ENCODE measurements around the gene HBEGF. TPM values are rescaled to one million over a fixed set of nuclear protein-coding genes. Genes with fewer than 3 reads are reported as not detected.

The HBEGF gene
- polyA plus RNA-seq, 1 donor (not counting 4 experiments of a cell fraction or from before 2014, with no cell fraction given): 53.1 TPM

DNA sequence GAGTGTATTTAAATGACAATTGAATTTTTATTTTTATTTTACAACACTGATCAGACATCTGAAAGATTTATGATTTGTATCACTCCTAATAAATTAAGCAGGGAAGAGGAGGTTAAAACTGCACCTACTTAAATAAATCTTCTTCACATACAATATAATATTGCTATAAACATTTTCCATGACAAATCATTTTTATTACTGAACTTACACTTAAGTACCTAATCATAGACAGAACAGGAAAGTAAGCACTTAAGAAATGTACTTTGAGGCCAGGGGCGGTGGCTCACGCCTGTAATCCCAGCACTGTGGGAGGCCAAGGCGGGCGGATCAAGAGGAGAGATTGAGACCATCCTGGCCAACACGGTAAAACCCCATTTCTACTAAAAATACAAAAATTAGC, 47.3 kb downstream of the HBEGF start:
- Histone ChIP-seq H3K9me3 (ENCODE audit: control insufficient read depth, low read depth, low read length) (no peaks in the 10 kb centered on the region), H3K4me3 (ENCODE audit: control insufficient read depth in 2 of 3, extremely low read depth in 1 of 3, insufficient read depth in 2 of 3, low read depth in 1 of 3, low read length in 3 of 3) (no peak overlapping the region), H3K79me2 (ENCODE audit: control insufficient read depth, insufficient read depth, low read length) (peaks cover 62% of the 10 kb centered on the region), H2AFZ (ENCODE audit: control insufficient read depth, low read length) (no peak overlapping the region), H3K9ac (ENCODE audit: control insufficient read depth, extremely low read depth, insufficient read depth, low read length) (no peak overlapping the region), H3K27ac (ENCODE audit: control insufficient read depth, insufficient read depth, low read length) (peak overlapping the region; percentile 34), H3K9me1 (ENCODE audit: control insufficient read depth, extremely low read depth, insufficient read depth, low read length) (no peaks in the 10 kb centered on the region), H4K20me1 (ENCODE audit: control insufficient read depth, extremely low read depth, insufficient read depth, low read length) (peaks cover 3% of the 10 kb centered on the region), H3K4me1 (ENCODE audit: control insufficient read depth, extremely low read depth, insufficient read depth, low read length) (peaks cover 44% of the 10 kb centered on the region), H3K27me3 (ENCODE audit: control insufficient read depth, extremely low read depth, insufficient read depth, low read length) (no peaks in the 10 kb centered on the region), H3K36me3 (ENCODE audit: control insufficient read depth in 2 of 2, extremely low read depth in 1 of 2, insufficient read depth in 2 of 2, low read length in 2 of 2) (peaks cover 2 to 13% of the 10 kb centered on the region in 2 experiments), H3K4me2 (ENCODE audit: control insufficient read depth, extremely low read depth, insufficient read depth, low read depth, low read length) (no peak overlapping the region)
- FAIRE-seq (no peak), DNase-seq (ENCODE audit: low read depth, low spot score) (no peak)
- dilution Hi-C loops (cut with MboI; ENCODE audit: extremely low pct_ligation_motif_present, low sequenced_read_pairs): no loop called here
- TF ChIP-seq EZH2 (IDR thresholded peaks at IDR 0.05; ENCODE audit: low read length) (no peak), CTCF (optimal IDR thresholded peaks at IDR 0.05 in 1 of 3, IDR thresholded peaks at IDR 0.05 in 1 of 3, conservative IDR thresholded peaks at IDR 0.05 in 1 of 3; ENCODE audit: extremely low read depth in 1 of 3, insufficient read depth in 2 of 3, low read length in 3 of 3) (no peak)

- peaks cover 40% of the 10 kb centered on the region for H3K4me1 ChIP-seq (ENCODE audit: control insufficient read depth, extremely low read depth, insufficient read depth, low read length)
- FAIRE-seq: no peak
- H3K36me3 ChIP-seq (ENCODE audit: control insufficient read depth in 2 of 2, extremely low read depth in 1 of 2, insufficient read depth in 2 of 2, low read length in 2 of 2): peaks cover 2 to 13% of the 10 kb centered on the region in 2 experiments
- peaks cover 71% of the 10 kb centered on the region for H3K79me2 ChIP-seq (ENCODE audit: control insufficient read depth, insufficient read depth, low read length)
- H3K27me3 ChIP-seq (ENCODE audit: control insufficient read depth, extremely low read depth, insufficient read depth, low read length): no peaks in the 10 kb centered on the region
- H2AFZ ChIP-seq (ENCODE audit: control insufficient read depth, low read length): no peak overlapping the region
- peaks cover 3% of the 10 kb centered on the region for H4K20me1 ChIP-seq (ENCODE audit: control insufficient read depth, extremely low read depth, insufficient read depth, low read length)
- no peak overlapping the region for H3K4me3 ChIP-seq (ENCODE audit: control insufficient read depth in 2 of 3, extremely low read depth in 1 of 3, insufficient read depth in 2 of 3, low read depth in 1 of 3, low read length in 3 of 3)
- H3K4me2 ChIP-seq (ENCODE audit: control insufficient read depth, extremely low read depth, insufficient read depth, low read depth, low read length): peak overlapping the region; percentile 4
- no peak for TF ChIP-seq EZH2 (IDR thresholded peaks at IDR 0.05; ENCODE audit: low read length)
- no peak for TF ChIP-seq CTCF (optimal IDR thresholded peaks at IDR 0.05 in 1 of 3, IDR thresholded peaks at IDR 0.05 in 1 of 3, conservative IDR thresholded peaks at IDR 0.05 in 1 of 3; ENCODE audit: extremely low read depth in 1 of 3, insufficient read depth in 2 of 3, low read length in 3 of 3)
- no peaks in the 10 kb centered on the region for H3K9me3 ChIP-seq (ENCODE audit: control insufficient read depth, low read depth, low read length)
- peak overlapping the region; percentile 1 for H3K27ac ChIP-seq (ENCODE audit: control insufficient read depth, insufficient read depth, low read length)
- DNase-seq (ENCODE audit: low read depth, low spot score): no peak
- H3K9me1 ChIP-seq (ENCODE audit: control insufficient read depth, extremely low read depth, insufficient read depth, low read length): no peaks in the 10 kb centered on the region
- dilution Hi-C loops (cut with MboI; ENCODE audit: extremely low pct_ligation_motif_present, low sequenced_read_pairs): no loop called here
- no peak overlapping the region for H3K9ac ChIP-seq (ENCODE audit: control insufficient read depth, extremely low read depth, insufficient read depth, low read length)
These were observed 48.2 kb downstream of the HBEGF start for GRCh38 chr5:140298183-140298601.

Measured in keratinocyte (primary cell).